Urothelium cell line (cell line): ENCODE results near the gene CRACDL.
A peak's percentile ranks its signal among the peaks of the same experiment; 100 is the strongest.
"Not testable (repeated sequence)": the region's sequence is repeated elsewhere in the genome, so short reads cannot be mapped to it uniquely, and the experiment has no call there.

ENCODE experiments used
- DNase-seq: peaks from one replicate; pipeline ENCODE4 v3.0.0; 2011; ENCODE audit warnings: low spot score, mixed read lengths
- FAIRE-seq: peaks from 2 replicates; lab custom pipeline; 2011; peaks lifted over from hg19 to GRCh38; lab: Jason Lieb, UNC

CRACDL gene

GRCh38 chr2:98893911-98894321, 42.1 kb downstream of the CRACDL start:
- no peak for FAIRE-seq

GRCh38 chr2:98892871-98893270, 43.2 kb downstream of the CRACDL start:
- FAIRE-seq: no peak
- no peak for DNase-seq

More at GRCh38 chr2:98893911-98894321, 42.1 kb downstream of the CRACDL start:
- DNase-seq: no peak

- DNase-seq (no peak), FAIRE-seq (no peak)
These were observed 44.4 kb downstream of the CRACDL start for GRCh38 chr2:98891591-98891990.

- FAIRE-seq: no peak
These were observed 49.9 kb downstream of the CRACDL start for GRCh38 chr2:98886066-98886554.

GRCh38 chr2:98884658-98885057, 51.4 kb downstream of the CRACDL start:
- DNase-seq (no peak), FAIRE-seq (no peak)

More at GRCh38 chr2:98886066-98886554, 49.9 kb downstream of the CRACDL start:
- no peak for DNase-seq

GRCh38 chr2:98883780-98884211, 52.2 kb downstream of the CRACDL start:
- FAIRE-seq (peak; percentile 50), DNase-seq (no peak)

GRCh38 chr2:98882971-98883779, 52.9 kb downstream of the CRACDL start:
- no peak for FAIRE-seq
- DNase-seq: no peak

GRCh38 chr2:98882368-98882767, 53.7 kb downstream of the CRACDL start:
- no peak for FAIRE-seq
- DNase-seq: no peak

GRCh38 chr2:98881153-98881650, 54.8 kb downstream of the CRACDL start:
- DNase-seq (no peak), FAIRE-seq (no peak)

GRCh38 chr2:98880266-98881152, 55.5 kb downstream of the CRACDL start:
- DNase-seq (no peak), FAIRE-seq (peak; percentile 56)

- not testable (repeated sequence) for DNase-seq, FAIRE-seq
These were observed 58.4 kb downstream of the CRACDL start for GRCh38 chr2:98877658-98878057.

- DNase-seq (no peak), FAIRE-seq (peak; percentile 30)
These were observed 59.3 kb downstream of the CRACDL start for GRCh38 chr2:98876741-98877140.

GRCh38 chr2:98875746-98876145, 60.3 kb downstream of the CRACDL start:
- no peak for DNase-seq
- no peak for FAIRE-seq

- no peak for DNase-seq
- peak; percentile 58 for FAIRE-seq
These were observed 60.8 kb downstream of the CRACDL start for GRCh38 chr2:98875081-98875728.

- DNase-seq (no peak), FAIRE-seq (no peak)
These were observed 61.8 kb downstream of the CRACDL start for GRCh38 chr2:98874186-98874689.

GRCh38 chr2:98872526-98872925, 63.5 kb downstream of the CRACDL start:
- no peak for FAIRE-seq

GRCh38 chr2:98871506-98871905, 64.5 kb downstream of the CRACDL start:
- DNase-seq: no peak
- no peak for FAIRE-seq

More at GRCh38 chr2:98872526-98872925, 63.5 kb downstream of the CRACDL start:
- no peak for DNase-seq

GRCh38 chr2:98870516-98871158, 65.4 kb downstream of the CRACDL start:
- DNase-seq (no peak), FAIRE-seq (no peak)

GRCh38 chr2:98869870-98870269, 66.2 kb downstream of the CRACDL start:
- DNase-seq (no peak), FAIRE-seq (no peak)

- FAIRE-seq: no peak
- no peak for DNase-seq
These were observed 66.8 kb downstream of the CRACDL start for GRCh38 chr2:98869272-98869641.
